Smooth muscle cell of trachea (primary cell): ENCODE data around the gene EGLN2. TPM values are rescaled to one million over a fixed set of nuclear protein-coding genes. Genes with fewer than 3 reads are reported as not detected.

Source experiments
- total RNA-seq: library from RNA; depleted of rRNA; stranded (reverse); fragments of >200 nt; gene quantifications from 2 replicates; pipeline ENCODE4 v1.2.1, GENCODE V29; 2014

The EGLN2 gene
- total RNA-seq, result 129 and 153 TPM in 2 replicates

GRCh38 chr19:40798683-40799557, at the start of gene EGLN2:
EGLN2 (plus strand) TSS chr19:40799191; CDS start chr19:40800573, 1,382 bp downstream.

GRCh38 chr19:40750058-40750873, 48.7 kb upstream of the EGLN2 start, which contains the start of gene ACTMAP:
ACTMAP (minus strand) TSS chr19:40750477; CDS start chr19:40749803, 674 bp downstream.

GRCh38 chr19:40750874-40751537, 48.0 kb upstream of the EGLN2 start, which contains the start of gene SNRPA:
SNRPA (plus strand) TSS chr19:40751203; CDS start chr19:40751409, 206 bp downstream.

GRCh38 chr19:40774916-40775631, 23.9 kb upstream of the EGLN2 start, which contains the start of gene MIA:
MIA (plus strand) TSS chr19:40775521; CDS start chr19:40775543, 22 bp downstream.

GRCh38 chr19:40777937-40778705, 20.9 kb upstream of the EGLN2 start, which contains the start of gene RAB4B:
RAB4B (plus strand) TSS chr19:40778247; CDS start chr19:40778376, 129 bp downstream.

GRCh38 chr19:40850277-40850676, 51.3 kb downstream of the EGLN2 start, which contains the start of gene CYP2A6:
CYP2A6 (minus strand) TSS chr19:40850447; CDS start chr19:40850426, 21 bp downstream.

Other genes with a start within 250 kb of the EGLN2 start
- 63.8 and 82.6 TPM in 2 replicates for gene SHKBP1, start 222.3 kb upstream of the EGLN2 start, total RNA-seq
- 161 and 308 TPM in 2 replicates for gene LTBP4, start 197.8 kb upstream of the EGLN2 start, total RNA-seq
- gene NUMBL, start 108.5 kb upstream of the EGLN2 start, total RNA-seq, result 91.5 and 93.2 TPM in 2 replicates
- gene COQ8B, start 82.3 kb upstream of the EGLN2 start, total RNA-seq, result 51.5 and 60.7 TPM in 2 replicates
- gene ITPKC, start 82.1 kb upstream of the EGLN2 start, total RNA-seq, result 21.2 and 25.1 TPM in 2 replicates
- gene ACTMAP, start 48.7 kb upstream of the EGLN2 start, total RNA-seq, result 1.7 and 2.3 TPM in 2 replicates
- 38.8 and 47.1 TPM in 2 replicates for gene SNRPA, start 48.0 kb upstream of the EGLN2 start, total RNA-seq
- 0.83 TPM in 1 of 2 replicates, not detected in the other for gene MIA, start 23.7 kb upstream of the EGLN2 start, total RNA-seq
- gene RAB4B, start 20.9 kb upstream of the EGLN2 start, total RNA-seq, result 12.2 and 13.5 TPM in 2 replicates
- gene CYP2A6, start 51.3 kb downstream of the EGLN2 start, total RNA-seq, result not detected in 2 replicates
- gene CYP2A7, start 83.0 kb downstream of the EGLN2 start, total RNA-seq, result not detected in 2 replicates
- not detected in 2 replicates for gene CYP2B6, start 192.1 kb downstream of the EGLN2 start, total RNA-seq